K562 (cell line): ENCODE data around the gene DUXB. TPM values are rescaled to one million over a fixed set of nuclear protein-coding genes. Genes with fewer than 3 reads are reported as not detected.

Experiments
- ATAC-seq: fragments of 200-7000 bp; cut with Tn5 transposase; 3 replicates; pipeline ENCODE4 v1.9.1; 2020; ENCODE audit warnings: moderate library complexity
- BruUV-seq: library from RNA; stranded (reverse); fragments of 400-500 nt; replicated peaks from 2 replicates; lab custom pipeline; 2021; lab: Mats Ljungman, UMichigan
- CTCF ChIA-PET: fragments of 300-600 bp; formaldehyde crosslinking; extraction: SDS; loops from one replicate; lab custom pipeline; 2021; ENCODE audit warnings: low intra/inter-chr PET ratio; lab: Yijun Ruan, JAX
- POLR2A ChIA-PET: fragments of 300-600, 350-650 bp; sonication (Branson Sonifier 250); formaldehyde crosslinking; extraction: SDS; loops from one replicate; lab custom pipeline; 2021; ENCODE audit warnings: antibody characterized with exemption, inconsistent platforms; lab: Yijun Ruan, JAX
- DNase-seq, 4 experiments: peaks; one replicate each; pipeline versions ENCODE4 v3.0.0 to v3.0.0-alpha.2; 2011 to 2018; ENCODE audit warnings: low spot score in 3 of 4, mixed read lengths in 3 of 4; ENCODE audit errors: extremely low read depth in 1 of 4
- FAIRE-seq: peaks from 2 replicates; lab custom pipeline; 2011; peaks lifted over from hg19 to GRCh38; lab: Jason Lieb, UNC
- H2AFZ ChIP-seq: 2 replicates; pipeline ENCODE4 v1.6.0; 2011; ENCODE audit warnings: low read depth, low read length, control low read depth, inconsistent platforms
- H3K27ac ChIP-seq: fragments of 200-600 bp; 3 replicates; pipeline ENCODE4 v1.8.0; 2011; ENCODE audit warnings: low read depth, mild to moderate bottlenecking, control low read depth, inconsistent platforms, low read length, moderate library complexity, mixed read lengths; ENCODE audit errors: extremely low read depth
- H3K27me3 ChIP-seq, 2 experiments: fragments of 300-600 bp in 1 of 2; 2 replicates in 1 of 2; 3 replicates in 1 of 2; pipeline versions ENCODE4 v1.6.0 to v1.8.0; 2011; ENCODE audit warnings: inconsistent platforms in 2 of 2, low read length in 2 of 2, mild to moderate bottlenecking in 1 of 2, mixed read lengths in 1 of 2, moderate library complexity in 1 of 2; ENCODE audit not compliant: control insufficient read depth in 2 of 2, insufficient read depth in 2 of 2
- H3K36me3 ChIP-seq: fragments of 300-600 bp; 3 replicates; pipeline ENCODE4 v1.8.0; 2011; ENCODE audit warnings: mild to moderate bottlenecking, low read length, inconsistent platforms; ENCODE audit not compliant: control insufficient read depth, insufficient read depth
- H3K4me1 ChIP-seq, 2 experiments: fragments of 200-600 bp in 1 of 2; replicated peaks in 1 of 2; 2 replicates in 1 of 2; 3 replicates in 1 of 2; pipeline versions ENCODE4 v1.5.1 to v1.8.0; 2011; ENCODE audit warnings: inconsistent platforms in 2 of 2, low read length in 2 of 2, mild to moderate bottlenecking in 1 of 2, mixed read lengths in 1 of 2, moderate library complexity in 1 of 2; ENCODE audit not compliant: control insufficient read depth in 2 of 2, insufficient read depth in 2 of 2
- H3K4me2 ChIP-seq: 2 replicates; pipeline ENCODE4 v1.6.1; 2011; ENCODE audit warnings: low read length, control low read depth, inconsistent platforms, mixed read lengths; ENCODE audit not compliant: insufficient read depth
- H3K4me3 ChIP-seq: fragments of 200-600 bp; sonication (generic), shearing (Covaris generic); 2 replicates; pipeline ENCODE4 v1.5.1; 2016; ENCODE audit warnings: control low read depth, inconsistent platforms
- H3K79me2 ChIP-seq: fragments of 200-600 bp; 3 replicates; pipeline ENCODE4 v1.8.0; 2011; ENCODE audit warnings: low read length, inconsistent platforms; ENCODE audit not compliant: control insufficient read depth, insufficient read depth
- H3K9ac ChIP-seq, 2 experiments: 2 replicates each; pipeline versions ENCODE4 v1.6.0 to v1.6.1; 2011; ENCODE audit warnings: low read depth in 2 of 2, low read length in 2 of 2, control low read depth in 1 of 2, inconsistent platforms in 1 of 2, mild to moderate bottlenecking in 1 of 2, mixed read lengths in 1 of 2; ENCODE audit not compliant: insufficient read depth in 1 of 2
- H3K9me1 ChIP-seq: one replicate; pipeline ENCODE4 v1.6.0; 2011; ENCODE audit warnings: inconsistent platforms, mild to moderate bottlenecking, low read length, moderate library complexity; ENCODE audit not compliant: control insufficient read depth, insufficient read depth
- H3K9me3 ChIP-seq: replicated peaks from 2 replicates; pipeline ENCODE4 v1.5.1; 2011; ENCODE audit warnings: low read depth, low read length, inconsistent platforms; ENCODE audit not compliant: control insufficient read depth, insufficient read depth
- H4K20me1 ChIP-seq: replicated peaks from 2 replicates; pipeline ENCODE4 v1.6.1; 2011; ENCODE audit warnings: low read length, inconsistent platforms, mixed read lengths; ENCODE audit not compliant: control insufficient read depth, insufficient read depth
- ASH1L ChIP-seq: fragments of 450-650 bp; IDR thresholded peaks from 2 replicates; pipeline ENCODE4 v1.6.1; 2018; ENCODE audit warnings: borderline replicate concordance, mild to moderate bottlenecking, low read depth; ENCODE audit not compliant: partially characterized antibody
- CC2D1A ChIP-seq: fragments of 450-650 bp; IDR thresholded peaks from 2 replicates; pipeline ENCODE4 v1.6.1; 2017; ENCODE audit warnings: mild to moderate bottlenecking
- HDGF ChIP-seq: fragments of 450-650 bp; IDR thresholded peaks from 2 replicates; pipeline ENCODE4 v1.6.1; 2016
- LEF1 ChIP-seq: fragments of 450-650 bp; IDR thresholded peaks from 2 replicates; pipeline ENCODE4 v1.6.1; 2016; ENCODE audit warnings: mild to moderate bottlenecking
- MCM3 ChIP-seq: fragments of 450-650 bp; IDR thresholded peaks from 2 replicates; pipeline ENCODE4 v1.6.1; 2016
- PHB ChIP-seq: fragments of 250-450 bp; sonication (Bioruptor Pico); IDR thresholded peaks from 2 replicates; pipeline ENCODE4 v1.5.0; 2021
- PTTG1 ChIP-seq: fragments of 450-650 bp; IDR thresholded peaks from 2 replicates; pipeline ENCODE4 v1.6.1; 2016; ENCODE audit warnings: low read depth, mild to moderate bottlenecking, missing genetic modification characterization, missing compliant biosample characterization
- SRF ChIP-seq, 2 experiments: fragments of 250-450, 450-650 bp in 1 of 2; sonication (Bioruptor Pico) in 1 of 2; sonication (generic) in 1 of 2; formaldehyde crosslinking; IDR thresholded peaks; 2 replicates each; pipeline versions ENCODE4 v1.5.0 to v1.5.1; 2020 to 2022; ENCODE audit warnings: mild to moderate bottlenecking in 1 of 2, missing genetic modification reagents in 1 of 2
- WGBS: fragments of 100-300 bp; shearing (Covaris generic); methylation state at CpG from one replicate; pipeline ENCODE4 v1.1.6; 2016; ENCODE audit warnings: low coverage, mixed read lengths; ENCODE audit not compliant: insufficient coverage; ENCODE audit errors: missing lambda C conversion rate; 5-methylcytosine and 5-hydroxymethylcytosine counted together
- in situ Hi-C: fragments of 300-500 bp; cut with MboI; formaldehyde crosslinking; loops from 4 replicates; pipeline ENCODE4 v1.15.0; 2018; ENCODE audit warnings: inconsistent platforms, mixed read lengths
- intact Hi-C: fragments of 100-400 bp; cut with micrococcal nuclease; formaldehyde crosslinking; loops from 2 replicates; pipeline ENCODE4 v1.14.2; 2022
- polyA plus RNA-seq, 8 experiments: library from polyadenylated mRNA; depleted of rRNA in 4 of 8; stranded (reverse) in 5 of 8; unstranded in 3 of 8; fragments of >200 nt; fragmentation: Nextera tagmentation in 2 of 8; fragmentation: Illumina TruSeq in 1 of 8; extraction: Ambion mirVana in 2 of 8; extraction: Trizol in 1 of 8; gene quantifications; 2 replicates each; pipeline versions ENCODE4 v1.2.1 to v1.2.3, GENCODE V29; 2011 to 2014; ENCODE audit warnings: inconsistent platforms in 1 of 8, missing spikeins in 1 of 8
- total RNA-seq, 7 experiments: library from RNA; depleted of rRNA in 6 of 7; stranded (reverse); fragments of >200 nt in 6 of 7; fragmentation: Illumina TruSeq in 2 of 7; extraction: Trizol in 2 of 7; gene quantifications; 2 replicates each; pipeline versions ENCODE4 v1.2.1 to v1.2.3, GENCODE V29; 2011 to 2021; ENCODE audit warnings: low replicate concordance in 1 of 7
- TF ChIP-seq, protein P1 (sequence below), 2 experiments: fragments of 450-650 bp in 1 of 2; sonication (generic) in 1 of 2; formaldehyde crosslinking in 1 of 2; IDR thresholded peaks; 2 replicates each; pipeline versions ENCODE4 v1.7.1 to v1.9.0; 2016 to 2022; ENCODE audit warnings: inconsistent platforms in 1 of 2, mild to moderate bottlenecking in 1 of 2, missing genetic modification reagents in 1 of 2
- TF ChIP-seq, protein P2 (sequence below), 2 experiments: IDR thresholded peaks; 2 replicates each; pipeline ENCODE4 v1.6.1; 2011; ENCODE audit warnings: borderline replicate concordance in 1 of 2, control low read depth in 1 of 2, low read depth in 1 of 2, low read length in 1 of 2, mild to moderate bottlenecking in 1 of 2, mixed read lengths in 1 of 2, moderate library complexity in 1 of 2; ENCODE audit not compliant: insufficient read depth in 1 of 2, insufficient read length in 1 of 2, poor library complexity in 1 of 2, severe bottlenecking in 1 of 2; ENCODE audit errors: extremely low read depth in 1 of 2

Gene DUXB
- total and polyA plus RNA-seq, 9 of the 15 experiments (the other 6 are each of a cell fraction or from before 2014, with no cell fraction given): not detected

DNA sequence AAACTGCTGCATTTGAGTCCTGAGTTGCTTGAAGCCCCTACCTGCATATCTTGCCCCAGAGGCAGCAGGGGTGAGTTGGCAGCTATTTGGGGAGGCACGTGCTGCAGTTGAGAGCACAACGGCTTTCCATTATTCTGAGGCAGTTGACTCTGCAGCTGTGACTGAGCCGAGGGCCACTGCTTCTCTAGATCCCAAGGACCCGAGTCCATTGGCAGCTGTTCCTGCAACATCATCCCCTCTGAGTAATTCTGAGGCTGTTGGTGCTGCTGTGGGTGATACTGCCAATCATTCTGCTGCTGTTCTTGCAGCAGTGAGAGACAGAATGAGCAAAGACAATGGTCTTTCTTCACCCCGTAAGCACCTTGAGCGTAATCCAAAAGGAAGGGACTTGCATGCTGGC lies 40.9 kb downstream of the DUXB start:
- no peak overlapping the region for H3K27ac ChIP-seq
- H3K36me3 ChIP-seq: peaks cover 31% of the 10 kb centered on the region
- H3K4me2 ChIP-seq: no peak overlapping the region
- POLR2A ChIA-PET: interaction anchor here (4.2 kb wide), 1 partner anchor 12 kb away, joined by 21 read pairs; the partner anchor contains the start of genes KARS1 and TERF2IP
- in situ Hi-C loops: no loop called here
- no peaks in the 10 kb centered on the region for H3K4me1 ChIP-seq
- H3K9ac ChIP-seq: no peak overlapping the region
- DNase-seq (no peak), ATAC-seq (no peak), FAIRE-seq (no peak)
- H3K79me2 ChIP-seq: no peaks in the 10 kb centered on the region
- H2AFZ ChIP-seq: no peak overlapping the region
- H3K9me3 ChIP-seq: no peaks in the 10 kb centered on the region
- CTCF ChIA-PET: no interaction called here
- no peaks in the 10 kb centered on the region for H3K9me1 ChIP-seq
- no peak overlapping the region for H3K4me3 ChIP-seq
- intact Hi-C loops: no loop called here
- no TSS peak for BruUV-seq
- H4K20me1 ChIP-seq: no peaks in the 10 kb centered on the region
- H3K27me3 ChIP-seq: no peaks in the 10 kb centered on the region
- WGBS: 66% methylated on average over 6 of the region's 6 CpGs
- TF ChIP-seq, protein P1, sequence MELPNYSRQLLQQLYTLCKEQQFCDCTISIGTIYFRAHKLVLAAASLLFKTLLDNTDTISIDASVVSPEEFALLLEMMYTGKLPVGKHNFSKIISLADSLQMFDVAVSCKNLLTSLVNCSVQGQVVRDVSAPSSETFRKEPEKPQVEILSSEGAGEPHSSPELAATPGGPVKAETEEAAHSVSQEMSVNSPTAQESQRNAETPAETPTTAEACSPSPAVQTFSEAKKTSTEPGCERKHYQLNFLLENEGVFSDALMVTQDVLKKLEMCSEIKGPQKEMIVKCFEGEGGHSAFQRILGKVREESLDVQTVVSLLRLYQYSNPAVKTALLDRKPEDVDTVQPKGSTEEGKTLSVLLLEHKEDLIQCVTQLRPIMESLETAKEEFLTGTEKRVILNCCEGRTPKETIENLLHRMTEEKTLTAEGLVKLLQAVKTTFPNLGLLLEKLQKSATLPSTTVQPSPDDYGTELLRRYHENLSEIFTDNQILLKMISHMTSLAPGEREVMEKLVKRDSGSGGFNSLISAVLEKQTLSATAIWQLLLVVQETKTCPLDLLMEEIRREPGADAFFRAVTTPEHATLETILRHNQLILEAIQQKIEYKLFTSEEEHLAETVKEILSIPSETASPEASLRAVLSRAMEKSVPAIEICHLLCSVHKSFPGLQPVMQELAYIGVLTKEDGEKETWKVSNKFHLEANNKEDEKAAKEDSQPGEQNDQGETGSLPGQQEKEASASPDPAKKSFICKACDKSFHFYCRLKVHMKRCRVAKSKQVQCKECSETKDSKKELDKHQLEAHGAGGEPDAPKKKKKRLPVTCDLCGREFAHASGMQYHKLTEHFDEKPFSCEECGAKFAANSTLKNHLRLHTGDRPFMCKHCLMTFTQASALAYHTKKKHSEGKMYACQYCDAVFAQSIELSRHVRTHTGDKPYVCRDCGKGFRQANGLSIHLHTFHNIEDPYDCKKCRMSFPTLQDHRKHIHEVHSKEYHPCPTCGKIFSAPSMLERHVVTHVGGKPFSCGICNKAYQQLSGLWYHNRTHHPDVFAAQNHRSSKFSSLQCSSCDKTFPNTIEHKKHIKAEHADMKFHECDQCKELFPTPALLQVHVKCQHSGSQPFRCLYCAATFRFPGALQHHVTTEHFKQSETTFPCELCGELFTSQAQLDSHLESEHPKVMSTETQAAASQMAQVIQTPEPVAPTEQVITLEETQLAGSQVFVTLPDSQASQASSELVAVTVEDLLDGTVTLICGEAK (IDR thresholded peaks at IDR 0.05): no peak
- TF ChIP-seq, protein P1 (CRISPR knock-in tag; IDR thresholded peaks at IDR 0.05): no peak
- TF ChIP-seq, protein P2, sequence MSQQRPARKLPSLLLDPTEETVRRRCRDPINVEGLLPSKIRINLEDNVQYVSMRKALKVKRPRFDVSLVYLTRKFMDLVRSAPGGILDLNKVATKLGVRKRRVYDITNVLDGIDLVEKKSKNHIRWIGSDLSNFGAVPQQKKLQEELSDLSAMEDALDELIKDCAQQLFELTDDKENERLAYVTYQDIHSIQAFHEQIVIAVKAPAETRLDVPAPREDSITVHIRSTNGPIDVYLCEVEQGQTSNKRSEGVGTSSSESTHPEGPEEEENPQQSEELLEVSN (IDR thresholded peaks at IDR 0.05; ENCODE audit: borderline replicate concordance in 1 of 2, extremely low read depth in 1 of 2, insufficient read depth in 1 of 2, insufficient read length in 1 of 2, low read depth in 1 of 2, low read length in 1 of 2, poor library complexity in 1 of 2, severe bottlenecking in 1 of 2): no peak
- no peak for TF ChIP-seq HDGF
- no peak for TF ChIP-seq CC2D1A
- TF ChIP-seq PHB (CRISPR knock-in tag): no peak
- no peak for TF ChIP-seq SRF (CRISPR knock-in tag; IDR thresholded peaks at IDR 0.05)
- no peak for TF ChIP-seq MCM3
- no peak for TF ChIP-seq ASH1L
- no peak for TF ChIP-seq PTTG1 (tag)
- no peak for TF ChIP-seq LEF1
